ENCODE measurements around the gene IRF2BP2.
"Not testable (repeated sequence)": the region's sequence is repeated elsewhere in the genome, so short reads cannot be mapped to it uniquely, and the experiment has no call there.

Gene IRF2BP2

DNA sequence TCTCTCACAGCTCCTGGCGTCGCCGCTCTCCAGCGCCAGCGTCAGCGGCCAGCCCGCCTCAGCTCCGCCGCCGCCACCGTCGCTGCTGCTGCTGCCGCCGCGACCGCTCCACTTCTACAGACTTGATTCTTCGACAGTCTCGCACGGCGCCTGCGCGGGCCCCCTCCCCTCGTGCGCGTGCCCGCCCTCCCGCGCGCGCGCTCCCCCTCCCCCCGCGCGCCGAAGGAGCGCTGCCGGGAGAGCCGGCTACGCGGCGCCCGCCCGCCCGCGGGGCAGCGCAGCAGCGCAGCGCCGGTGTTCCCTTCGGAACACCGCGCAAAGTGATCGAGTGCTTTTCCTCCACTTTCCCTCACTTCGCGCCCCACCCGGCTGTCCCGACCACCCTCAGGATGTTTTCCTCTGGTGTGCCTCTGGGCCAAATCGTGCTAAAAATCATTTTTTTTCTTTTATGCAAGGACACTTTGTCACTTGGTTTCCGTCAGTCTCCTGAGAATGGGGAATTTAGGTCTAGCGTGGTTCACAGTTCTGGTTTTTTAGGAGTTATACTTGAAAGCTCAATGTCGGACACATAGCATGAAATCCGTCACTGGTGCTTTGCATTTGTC, at the start of gene IRF2BP2:
Gene IRF2BP2, minus strand, starts transcription at position 118 of the 605 bp plus-strand sequence. CDS start 684 bp downstream, outside the sequence.
- DNase-seq: peak; percentile 84

DNA sequence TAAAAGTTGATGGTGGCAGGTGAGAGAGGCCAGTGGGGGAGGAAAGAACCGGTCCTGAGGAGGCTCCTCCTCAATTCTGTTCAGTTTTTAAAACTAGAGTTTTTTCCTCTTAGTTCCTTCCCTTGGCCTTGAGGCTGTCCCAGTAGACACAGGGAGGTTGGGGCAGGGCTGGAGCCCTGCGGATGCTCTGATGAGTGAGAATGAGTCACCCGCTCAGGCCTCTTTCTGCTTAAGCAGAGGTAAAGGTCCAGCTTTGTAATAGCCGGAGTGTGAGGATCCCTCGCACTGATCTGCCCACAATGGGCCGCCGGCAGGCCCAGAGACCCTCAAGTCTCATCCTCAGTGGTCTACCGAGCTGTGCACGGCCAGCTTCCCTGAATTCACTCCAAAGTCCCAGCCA, 49.6 kb upstream of the IRF2BP2 start:
- DNase-seq: no peak

DNA sequence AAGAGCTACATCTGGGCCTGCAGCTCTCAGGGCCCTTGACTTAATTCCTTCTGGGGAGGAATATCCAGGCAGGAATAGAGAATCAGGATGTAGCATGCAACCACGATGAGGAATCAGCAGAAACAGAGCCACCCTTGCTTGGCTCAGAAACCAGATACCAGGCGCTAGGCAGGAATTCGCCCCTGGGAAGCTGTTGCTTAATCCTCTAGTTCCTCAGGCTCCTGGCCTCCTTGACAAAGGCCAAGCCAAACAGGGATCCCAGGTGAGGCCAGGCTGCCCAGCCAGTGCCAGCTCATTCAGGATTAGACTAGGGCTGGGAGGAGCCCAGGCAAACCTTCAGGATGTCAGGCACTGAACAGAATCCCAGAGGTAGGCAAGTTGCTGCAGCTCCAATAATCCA, 48.2 kb upstream of the IRF2BP2 start:
- DNase-seq: no peak

- no peak for DNase-seq
Measured at GRCh38 chr1:234656944-234657654, 47.1 kb upstream of the IRF2BP2 start.

DNA sequence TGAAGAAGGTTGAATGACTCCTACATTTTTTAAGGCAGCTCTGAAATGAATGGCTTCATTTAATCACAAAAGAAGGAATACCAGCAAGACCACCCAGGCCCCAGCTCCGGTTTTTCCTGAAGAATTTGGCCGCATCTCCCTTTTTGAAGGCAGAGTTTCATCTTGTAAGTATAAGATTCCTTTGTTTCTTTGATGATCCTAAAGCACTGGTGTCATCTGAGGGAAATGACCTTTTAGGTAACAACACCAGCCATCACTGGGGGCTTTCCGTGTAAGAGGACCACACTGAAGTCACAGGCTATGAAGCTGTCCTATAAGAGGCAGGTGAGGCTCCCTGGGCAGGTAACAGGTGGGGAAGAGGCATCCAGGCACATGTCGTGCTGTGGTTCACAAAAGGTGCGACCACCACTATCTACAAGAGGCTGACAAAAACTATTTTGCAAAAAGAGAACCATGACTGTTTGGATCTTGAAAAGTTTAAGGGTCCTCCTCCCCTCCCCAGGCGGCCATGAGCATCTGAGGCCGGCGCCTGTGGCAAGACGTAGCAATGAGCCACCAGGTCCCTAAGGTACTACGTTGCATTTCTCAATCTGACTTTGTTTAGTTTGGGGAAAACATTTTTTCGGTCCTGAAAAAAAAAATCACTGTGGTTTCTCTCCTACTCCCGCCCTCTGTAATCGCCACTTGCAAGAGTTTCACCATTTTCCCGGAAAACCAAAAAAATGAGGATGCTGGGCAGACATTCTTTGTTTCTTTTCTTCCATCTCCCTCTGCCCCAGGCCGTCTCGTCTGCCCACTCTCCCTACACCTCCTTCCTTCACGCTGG, 46.3 kb upstream of the IRF2BP2 start:
- no peak for DNase-seq

DNA sequence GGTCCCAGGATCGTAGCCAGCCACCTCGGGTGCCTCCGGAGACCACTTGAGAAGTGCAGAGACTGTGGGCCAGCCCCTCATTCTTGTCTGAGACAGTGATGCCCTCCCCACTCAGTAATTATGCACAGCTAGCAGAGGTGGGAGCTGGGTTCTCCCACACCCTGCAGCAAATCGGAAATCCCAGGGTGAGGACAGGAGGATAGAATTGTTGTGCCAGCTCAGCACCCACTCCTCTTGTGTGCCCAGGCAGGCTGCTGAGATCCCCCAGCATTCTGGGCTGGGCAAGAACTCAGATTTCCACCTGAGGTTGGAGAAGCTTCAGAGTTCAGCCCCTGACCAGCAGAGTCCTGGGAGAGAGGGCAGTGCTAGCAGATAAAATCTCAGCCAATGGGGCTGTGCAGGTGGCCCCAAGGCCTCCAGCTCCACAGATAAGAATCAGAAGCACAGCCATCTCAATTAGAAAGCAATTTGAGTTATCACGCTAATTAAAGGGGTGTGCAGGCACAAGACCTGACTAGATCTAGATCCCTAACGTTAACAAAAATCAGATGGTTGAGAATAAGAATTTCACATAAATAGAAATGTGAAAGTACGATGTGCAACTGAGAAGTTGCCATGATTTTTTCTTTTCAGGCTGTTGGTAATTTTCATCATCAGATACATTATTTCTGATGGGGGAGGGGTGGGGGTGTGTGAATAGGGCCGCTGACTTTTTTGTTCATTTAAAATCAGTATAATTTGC, 45.5 kb upstream of the IRF2BP2 start:
- DNase-seq: no peak

DNA sequence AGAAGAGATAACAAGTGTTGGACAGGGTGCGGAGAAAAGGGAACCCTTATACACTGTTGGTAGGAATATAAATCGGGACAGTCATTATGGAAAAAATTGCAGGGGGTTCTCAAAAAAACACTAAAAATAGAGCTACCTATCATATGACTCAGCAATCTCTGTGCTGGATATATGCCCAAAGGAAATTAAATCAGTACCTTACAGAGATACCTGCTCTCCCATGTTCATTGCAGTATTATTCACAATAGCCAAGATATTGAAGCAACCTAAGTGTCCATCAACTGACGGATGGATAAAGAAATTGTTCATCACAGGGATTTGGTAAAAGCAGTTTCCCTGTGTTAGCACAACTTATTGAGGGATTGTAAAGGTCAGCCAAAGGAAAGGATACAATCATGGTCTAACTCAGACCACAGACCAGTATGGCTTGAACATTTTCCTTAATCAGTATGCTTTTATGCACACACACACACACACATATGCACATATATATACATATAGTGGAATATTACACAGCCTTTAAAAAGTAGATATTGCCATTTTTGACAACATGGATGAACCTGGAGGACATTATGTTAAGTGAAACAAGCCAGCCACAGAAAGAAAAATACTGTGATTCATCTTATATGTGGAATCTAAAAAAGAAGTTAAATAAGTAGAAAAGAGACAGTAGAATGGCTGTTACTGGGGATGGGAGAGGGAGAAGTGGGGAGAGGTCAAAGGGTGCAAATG, 44.2 kb upstream of the IRF2BP2 start:
- no peak for DNase-seq

DNA sequence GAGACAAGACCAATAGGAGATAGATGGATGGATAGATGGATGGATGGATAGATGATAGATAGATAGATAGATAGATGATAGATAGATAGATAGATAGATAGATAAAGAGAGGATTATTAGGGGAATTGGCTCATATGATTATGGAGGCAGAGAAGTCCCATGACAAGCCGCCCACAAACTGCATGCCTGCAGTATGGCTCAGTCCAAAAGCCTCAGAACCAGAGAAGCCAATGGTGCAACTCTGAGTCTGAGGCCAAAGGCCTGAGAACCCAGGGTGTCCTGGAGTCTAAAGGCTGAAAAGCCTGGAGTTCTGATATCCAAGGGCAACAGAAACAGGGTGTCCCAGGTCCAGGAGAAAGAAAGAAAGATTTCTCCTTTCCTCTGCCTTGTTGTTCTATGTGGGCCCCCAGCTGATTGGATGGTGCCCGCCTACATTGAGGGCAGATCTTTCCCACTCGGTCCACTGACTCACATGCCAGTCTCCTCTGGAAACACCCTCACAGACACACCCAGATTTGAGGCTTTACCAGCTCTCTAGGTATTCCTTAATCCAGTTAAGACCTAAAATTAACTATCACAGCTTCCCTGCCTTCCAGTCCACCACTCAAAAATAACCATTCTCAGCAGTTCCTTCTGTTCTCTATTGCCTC, 39.6 kb upstream of the IRF2BP2 start:
- no peak for DNase-seq

GRCh38 chr1:234647758-234648157, 37.8 kb upstream of the IRF2BP2 start:
- DNase-seq: no peak

GRCh38 chr1:234647245-234647644, 37.3 kb upstream of the IRF2BP2 start:
- DNase-seq: peak; percentile 65

DNA sequence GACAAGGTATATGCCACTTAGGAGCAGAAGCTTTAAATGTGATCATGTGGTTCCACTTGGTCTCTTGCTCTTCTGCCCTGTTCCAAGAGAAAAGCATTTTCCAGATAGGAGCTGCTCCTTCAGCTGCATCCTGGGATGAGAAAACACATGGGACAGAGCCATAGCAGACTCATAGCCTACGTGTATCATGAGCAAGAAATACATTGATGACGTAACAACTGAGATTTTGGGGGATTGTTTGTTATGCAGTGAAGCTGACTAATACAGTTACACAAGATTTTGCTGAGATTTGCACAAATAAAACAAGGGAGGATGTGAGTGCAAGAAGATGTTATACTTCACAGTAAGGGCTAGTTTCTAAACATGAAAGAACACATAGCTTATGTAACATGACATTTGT, 36.0 kb upstream of the IRF2BP2 start:
- DNase-seq: no peak

GRCh38 chr1:234645474-234645953, 35.5 kb upstream of the IRF2BP2 start:
- no peak for DNase-seq

DNA sequence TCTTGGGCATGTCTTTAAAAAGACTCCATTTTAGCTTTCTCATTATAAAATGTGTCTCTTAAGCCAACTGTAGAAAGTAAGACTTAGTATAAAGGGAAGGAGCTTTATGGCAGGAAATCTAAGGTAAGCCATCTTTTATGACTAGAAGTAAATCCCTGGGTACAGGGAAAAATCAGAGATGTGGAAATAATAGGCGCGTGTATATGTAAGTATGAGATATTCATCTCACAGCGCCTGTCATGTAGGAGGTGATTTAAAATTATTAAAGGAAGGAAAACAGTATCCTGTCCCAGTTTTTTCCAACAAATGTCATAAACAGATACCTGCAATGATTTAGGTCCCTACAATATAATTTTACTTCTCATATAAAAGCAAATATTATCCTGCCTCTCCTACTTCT, 35.0 kb upstream of the IRF2BP2 start:
- no peak for DNase-seq

GRCh38 chr1:234643850-234644134, 33.8 kb upstream of the IRF2BP2 start:
- no peak for DNase-seq

GRCh38 chr1:234643111-234643849, 33.3 kb upstream of the IRF2BP2 start:
- no peak for DNase-seq

DNA sequence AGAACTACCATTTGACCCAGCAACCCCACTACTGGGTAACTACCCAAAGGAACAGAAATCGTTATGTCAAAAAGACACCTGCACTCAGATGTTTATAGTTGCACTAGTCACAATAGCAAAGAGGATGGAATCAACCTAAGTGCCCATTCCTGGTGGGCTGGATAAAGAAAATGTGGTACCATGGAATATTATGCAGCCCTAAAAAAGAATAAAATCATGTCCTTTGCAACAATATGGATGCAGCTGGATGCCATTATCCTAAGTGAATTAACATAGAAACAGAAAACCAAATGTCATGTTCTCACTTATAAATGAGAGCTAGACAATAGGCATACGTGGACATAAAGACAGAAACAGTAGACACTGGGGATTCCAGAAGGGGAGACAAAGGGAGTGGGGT, 32.5 kb upstream of the IRF2BP2 start:
- DNase-seq: no peak

- DNase-seq: no peak
Measured at GRCh38 chr1:234639961-234640360, 30.0 kb upstream of the IRF2BP2 start.

- peak; percentile 90 for DNase-seq
Measured at GRCh38 chr1:234638832-234639799, 29.1 kb upstream of the IRF2BP2 start.

DNA sequence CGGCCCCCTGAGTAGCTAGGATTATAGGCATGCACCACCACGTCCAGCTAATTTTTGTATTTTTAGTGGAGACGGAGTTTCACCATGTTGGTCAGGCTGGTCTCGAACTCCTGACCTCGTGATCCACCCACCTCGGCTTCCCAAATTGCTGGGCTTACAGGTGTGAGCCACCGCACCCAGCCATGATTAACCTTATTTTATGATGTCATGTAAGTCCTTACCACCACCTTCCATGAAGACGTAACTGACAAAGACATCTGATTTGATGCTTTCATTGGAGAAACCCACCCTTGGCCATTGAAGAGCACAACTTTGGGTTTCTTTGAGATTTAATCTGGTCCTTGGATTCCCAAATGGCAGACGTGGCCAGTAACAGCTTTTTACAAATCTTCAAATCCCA, 24.9 kb upstream of the IRF2BP2 start:
- DNase-seq: not testable (repeated sequence)

- no peak for DNase-seq
Measured at GRCh38 chr1:234634387-234634786, 24.4 kb upstream of the IRF2BP2 start.
